GM13977 (cell line): ENCODE results near the gene OR2K2.
"Not testable (repeated sequence)": the region's sequence is repeated elsewhere in the genome, so short reads cannot be mapped to it uniquely, and the experiment has no call there.

ENCODE experiments used
- DNase-seq: peaks from one replicate; pipeline ENCODE4 v3.0.0; 2012; ENCODE audit warnings: low spot score
- in situ Hi-C: fragments of 300-500 bp; cut with MboI; formaldehyde crosslinking; loops from one replicate; pipeline ENCODE4 v1.12.0; 2022; ENCODE audit warnings: low sequenced_read_pairs, low pct_unique_long_range_greater_than_20kb, mixed read lengths, inconsistent platforms; ENCODE audit not compliant: unreplicated experiment
- TF ChIP-seq, protein P1 (sequence below): IDR thresholded peaks from 2 replicates; pipeline ENCODE4 v1.5.1; 2012; ENCODE audit warnings: mild to moderate bottlenecking, control low read depth; ENCODE audit not compliant: insufficient read depth; ENCODE audit errors: extremely low read depth, missing control alignments

The OR2K2 gene

DNA sequence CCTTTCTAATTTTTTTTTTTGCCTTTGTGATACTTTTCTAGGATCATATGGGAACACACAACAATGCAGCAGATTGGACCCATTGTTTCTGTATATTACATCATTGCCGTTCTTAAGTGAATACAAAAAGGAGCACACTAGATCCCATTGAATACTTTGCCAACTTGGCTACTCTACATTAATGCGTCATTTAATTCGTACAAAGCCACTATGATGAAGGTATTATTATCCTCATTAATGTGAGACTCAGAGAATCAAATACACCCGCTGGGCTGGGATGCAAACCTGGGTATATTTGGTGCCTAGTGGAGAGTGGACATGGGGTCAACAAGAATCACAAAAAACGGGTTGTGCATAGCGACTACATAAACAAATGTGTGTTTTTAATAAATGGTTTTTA, 31.9 kb downstream of the OR2K2 start:
- in situ Hi-C loops: loop anchor here (10.0 kb wide), 1 partner anchor 663 kb away; no protein-coding TSS in a partner anchor
- DNase-seq: no peak

DNA sequence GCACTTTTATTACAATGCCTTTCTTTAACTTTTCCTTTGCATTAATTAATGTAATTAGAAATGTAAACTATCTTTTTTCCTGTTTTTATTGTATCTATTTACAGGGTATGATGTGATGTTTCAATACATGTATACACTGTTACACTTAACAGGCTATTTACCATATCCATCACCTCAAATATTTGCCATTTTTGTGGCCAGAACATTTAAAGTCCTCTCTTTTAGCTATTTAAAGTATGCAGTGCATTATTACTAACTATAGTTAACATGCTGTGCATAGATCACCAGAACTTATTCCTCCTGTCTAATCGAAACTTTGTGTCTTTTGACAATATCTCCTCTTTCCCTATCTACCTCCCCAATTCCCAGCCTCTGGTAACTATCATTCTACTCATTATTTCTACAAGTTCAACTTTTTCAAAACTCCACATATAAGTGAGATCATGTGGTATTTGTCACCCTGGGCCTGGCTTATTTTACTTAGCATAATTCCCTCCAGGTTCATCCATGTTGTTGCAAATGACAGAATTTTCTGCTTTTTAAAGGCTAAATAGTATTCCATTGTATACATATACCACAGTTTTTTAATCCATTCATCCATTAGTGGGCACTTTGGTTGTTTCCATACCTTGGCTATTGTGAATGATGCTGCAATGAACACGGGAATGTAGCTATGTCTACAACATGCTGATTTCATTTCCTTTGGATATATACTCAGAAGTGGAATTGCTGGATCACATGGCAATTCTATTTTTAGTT, 32.8 kb downstream of the OR2K2 start:
- DNase-seq: no peak
- TF ChIP-seq, protein P1, sequence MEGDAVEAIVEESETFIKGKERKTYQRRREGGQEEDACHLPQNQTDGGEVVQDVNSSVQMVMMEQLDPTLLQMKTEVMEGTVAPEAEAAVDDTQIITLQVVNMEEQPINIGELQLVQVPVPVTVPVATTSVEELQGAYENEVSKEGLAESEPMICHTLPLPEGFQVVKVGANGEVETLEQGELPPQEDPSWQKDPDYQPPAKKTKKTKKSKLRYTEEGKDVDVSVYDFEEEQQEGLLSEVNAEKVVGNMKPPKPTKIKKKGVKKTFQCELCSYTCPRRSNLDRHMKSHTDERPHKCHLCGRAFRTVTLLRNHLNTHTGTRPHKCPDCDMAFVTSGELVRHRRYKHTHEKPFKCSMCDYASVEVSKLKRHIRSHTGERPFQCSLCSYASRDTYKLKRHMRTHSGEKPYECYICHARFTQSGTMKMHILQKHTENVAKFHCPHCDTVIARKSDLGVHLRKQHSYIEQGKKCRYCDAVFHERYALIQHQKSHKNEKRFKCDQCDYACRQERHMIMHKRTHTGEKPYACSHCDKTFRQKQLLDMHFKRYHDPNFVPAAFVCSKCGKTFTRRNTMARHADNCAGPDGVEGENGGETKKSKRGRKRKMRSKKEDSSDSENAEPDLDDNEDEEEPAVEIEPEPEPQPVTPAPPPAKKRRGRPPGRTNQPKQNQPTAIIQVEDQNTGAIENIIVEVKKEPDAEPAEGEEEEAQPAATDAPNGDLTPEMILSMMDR: no peak
- in situ Hi-C loops: loop anchor here (10.0 kb wide), 1 partner anchor 662 kb away; no protein-coding TSS in a partner anchor

More for the DNA sequence above, 31.9 kb downstream of the OR2K2 start:
- TF ChIP-seq, protein P1: no peak

DNA sequence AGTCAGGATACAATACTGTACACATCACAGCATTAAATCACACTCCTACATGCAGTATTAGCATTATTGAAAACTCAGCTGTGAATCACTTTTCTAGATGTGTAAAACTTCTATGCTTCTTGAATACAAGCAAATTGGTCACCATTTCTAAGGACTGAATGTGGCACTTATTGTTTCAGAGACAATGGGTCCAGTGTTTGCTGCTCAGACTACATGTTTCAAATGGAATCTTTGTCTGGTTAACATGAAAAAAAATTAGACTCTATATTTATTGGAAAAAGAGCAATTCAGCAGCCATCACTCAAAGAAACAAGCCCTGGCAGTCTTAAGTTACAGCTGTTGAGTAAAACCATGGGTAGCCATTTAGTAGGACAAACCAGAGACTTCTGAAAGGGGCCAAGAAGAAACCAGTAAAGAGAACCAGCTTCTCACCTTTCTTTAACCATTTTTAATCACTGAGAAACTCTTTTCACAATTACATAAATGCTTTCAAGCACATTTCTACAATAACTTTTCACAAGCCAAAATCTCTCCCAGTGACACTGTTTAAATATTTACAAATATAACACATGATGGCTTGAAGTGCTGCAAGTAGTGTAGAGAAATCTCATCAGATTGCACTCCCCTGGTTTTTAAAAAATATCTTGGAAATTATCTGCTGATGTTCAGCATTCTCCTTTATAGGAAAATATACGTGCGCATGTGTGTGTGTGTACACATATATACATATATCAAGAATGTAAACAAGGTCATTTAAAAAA, 35.2 kb downstream of the OR2K2 start:
- in situ Hi-C loops: loop anchor here (10.0 kb wide), 1 partner anchor 660 kb away; no protein-coding TSS in a partner anchor
- DNase-seq: no peak
- TF ChIP-seq, protein P1: no peak

DNA sequence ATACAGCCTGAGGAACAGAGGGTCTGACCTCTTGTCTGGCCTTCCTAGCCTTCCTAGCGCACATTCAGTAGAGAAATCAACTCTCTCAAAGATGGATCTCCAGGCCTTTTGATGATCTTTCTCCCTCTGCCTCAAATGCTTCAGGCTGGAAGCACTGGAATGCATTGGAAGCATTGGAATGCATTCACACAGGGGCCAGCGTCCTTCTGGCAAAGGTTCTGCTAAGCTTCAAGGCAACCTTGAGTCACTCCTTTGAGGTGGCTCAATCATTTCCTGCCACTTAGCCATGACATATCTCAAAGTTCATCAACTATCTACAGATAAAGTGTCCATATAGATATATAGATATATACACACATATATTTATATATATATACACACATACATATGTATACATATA, 42.9 kb downstream of the OR2K2 start:
- no peak for DNase-seq
- TF ChIP-seq, protein P1: no peak
- in situ Hi-C loops: no loop called here

DNA sequence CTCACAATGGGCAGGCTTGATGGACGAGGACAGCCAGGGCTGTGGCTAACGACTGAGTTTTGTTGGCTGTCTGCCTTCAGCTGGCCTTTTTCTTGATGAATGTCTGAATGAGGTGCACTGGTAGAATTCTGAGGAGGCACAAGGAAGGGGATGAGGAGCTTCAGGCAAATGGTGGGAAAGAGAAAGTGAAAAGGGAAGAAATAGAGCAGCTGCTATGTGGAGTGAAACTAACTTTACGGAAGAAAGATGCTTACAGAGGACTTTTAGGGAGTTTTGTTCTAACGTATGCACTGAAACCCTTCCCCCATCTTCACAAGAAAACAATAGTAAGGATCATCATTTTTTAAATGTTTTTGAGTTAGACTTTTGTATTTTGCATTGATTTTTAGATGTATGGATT, 45.3 kb downstream of the OR2K2 start:
- DNase-seq: no peak
- TF ChIP-seq, protein P1: no peak
- in situ Hi-C loops: no loop called here

DNA sequence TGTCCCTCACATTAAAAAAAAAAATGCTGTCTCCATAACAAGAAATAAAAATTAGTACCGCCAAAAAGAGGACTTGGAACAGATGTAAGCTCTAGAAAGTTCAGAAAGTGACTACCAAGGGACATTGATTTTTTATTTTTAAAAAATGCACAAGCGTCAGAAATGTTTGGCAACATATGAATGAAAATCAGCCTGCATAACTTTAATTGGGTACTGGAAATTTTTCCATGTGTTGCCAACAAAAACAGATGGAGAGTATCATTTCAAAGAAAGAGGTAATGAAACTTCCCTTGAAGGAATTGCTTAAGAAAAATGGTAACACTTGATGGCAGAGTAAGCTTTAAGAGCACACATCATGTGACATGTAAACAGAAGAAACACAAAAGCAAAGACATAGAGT, 47.2 kb downstream of the OR2K2 start:
- in situ Hi-C loops: no loop called here
- DNase-seq: no peak
- TF ChIP-seq, protein P1: no peak

DNA sequence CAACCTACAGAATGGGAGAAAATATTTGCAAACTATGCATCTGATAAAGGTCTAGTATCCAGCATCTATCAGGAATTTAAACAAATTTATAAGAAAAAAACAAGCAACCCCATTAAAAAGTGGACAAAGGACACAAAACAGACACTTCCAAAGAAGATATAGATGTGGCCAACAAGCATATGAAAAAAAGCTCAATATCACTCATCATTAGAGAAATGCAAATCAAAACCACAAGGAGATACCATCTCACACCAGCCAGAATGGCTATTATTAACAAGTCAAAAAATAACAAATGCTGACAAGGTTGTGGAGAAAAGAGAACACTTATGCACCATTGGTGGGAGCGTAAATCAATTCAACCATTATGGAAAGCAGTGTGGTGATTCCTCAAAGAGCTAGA, 49.2 kb downstream of the OR2K2 start:
- DNase-seq, in situ Hi-C loops: not testable (repeated sequence)
